Measurements from ENCODE around the gene FRRS1.
A peak's percentile ranks its signal among the peaks of the same experiment; 100 is the strongest.

Gene FRRS1

GRCh38 chr1:99676876-99677275, 89.6 kb downstream of the FRRS1 start:
- DNase-seq (ENCODE audit: low spot score), result no peak

GRCh38 chr1:99675994-99676393, 90.4 kb downstream of the FRRS1 start:
- DNase-seq (ENCODE audit: low spot score), result no peak

GRCh38 chr1:99675292-99675691, 91.1 kb downstream of the FRRS1 start:
- no peak for DNase-seq (ENCODE audit: low spot score)

- no peak for DNase-seq (ENCODE audit: low spot score)
Observed at GRCh38 chr1:99674115-99675064, 92.0 kb downstream of the FRRS1 start.

GRCh38 chr1:99673315-99673714, 93.1 kb downstream of the FRRS1 start:
- no peak for DNase-seq (ENCODE audit: low spot score)

GRCh38 chr1:99672530-99673213, 93.8 kb downstream of the FRRS1 start:
- DNase-seq (ENCODE audit: low spot score), result peak; percentile 13

- no peak for DNase-seq (ENCODE audit: low spot score)
Observed at GRCh38 chr1:99672038-99672437, 94.4 kb downstream of the FRRS1 start.

- DNase-seq (ENCODE audit: low spot score), result no peak
Observed at GRCh38 chr1:99670583-99670982, 95.9 kb downstream of the FRRS1 start.

GRCh38 chr1:99669821-99670220, 96.6 kb downstream of the FRRS1 start:
- no peak for DNase-seq (ENCODE audit: low spot score)

- DNase-seq (ENCODE audit: low spot score), result no peak
Observed at GRCh38 chr1:99669376-99669775, 97.1 kb downstream of the FRRS1 start.

GRCh38 chr1:99665212-99665611, 101.2 kb downstream of the FRRS1 start:
- DNase-seq (ENCODE audit: low spot score), result no peak

- no peak for DNase-seq (ENCODE audit: low spot score)
Observed at GRCh38 chr1:99663501-99663900, 102.9 kb downstream of the FRRS1 start.

GRCh38 chr1:99662539-99663080, 103.8 kb downstream of the FRRS1 start:
- DNase-seq (ENCODE audit: low spot score), result peak; percentile 77

- DNase-seq (ENCODE audit: low spot score), result no peak
Observed at GRCh38 chr1:99661780-99662179, 104.7 kb downstream of the FRRS1 start.

GRCh38 chr1:99660496-99660895, 105.9 kb downstream of the FRRS1 start:
- no peak for DNase-seq (ENCODE audit: low spot score)

GRCh38 chr1:99659755-99660210, 106.7 kb downstream of the FRRS1 start:
- DNase-seq (ENCODE audit: low spot score), result peak; percentile 21
